ENCODE measurements around the gene TNS3.

TNS3 gene

GRCh38 chr7:47529826-47530555 is 51.9 kb downstream of the TNS3 start:
- TF ChIP-seq CTCF (IDR thresholded peaks at IDR 0.05; ENCODE audit: low read depth, low read length), result no peak

DNA sequence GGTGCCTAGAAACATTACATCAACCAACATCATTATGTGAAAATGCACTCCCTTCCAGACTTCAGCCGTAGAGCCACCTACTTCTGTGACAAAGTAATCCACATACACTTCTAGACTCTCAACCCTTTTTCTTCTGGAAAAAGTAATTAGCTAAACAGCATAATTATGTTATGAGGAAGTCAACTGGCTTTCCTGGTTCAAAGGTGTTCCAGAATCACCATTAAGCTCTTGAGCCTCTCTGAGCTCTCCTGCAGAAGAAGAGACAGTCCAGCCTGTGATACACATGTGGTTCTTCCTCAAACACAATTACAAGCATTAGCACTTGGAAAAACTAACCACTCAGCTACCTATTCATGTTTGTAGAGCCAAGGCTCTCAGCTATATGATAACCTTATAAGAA is 52.5 kb downstream of the TNS3 start:
- no peak for TF ChIP-seq CTCF (IDR thresholded peaks at IDR 0.05; ENCODE audit: low read depth, low read length)
- no peak overlapping the region for H3K4me3 ChIP-seq (ENCODE audit: low read depth, low read length)

More at GRCh38 chr7:47529826-47530555, 51.9 kb downstream of the TNS3 start:
- no peak overlapping the region for H3K4me3 ChIP-seq (ENCODE audit: low read depth, low read length)

DNA sequence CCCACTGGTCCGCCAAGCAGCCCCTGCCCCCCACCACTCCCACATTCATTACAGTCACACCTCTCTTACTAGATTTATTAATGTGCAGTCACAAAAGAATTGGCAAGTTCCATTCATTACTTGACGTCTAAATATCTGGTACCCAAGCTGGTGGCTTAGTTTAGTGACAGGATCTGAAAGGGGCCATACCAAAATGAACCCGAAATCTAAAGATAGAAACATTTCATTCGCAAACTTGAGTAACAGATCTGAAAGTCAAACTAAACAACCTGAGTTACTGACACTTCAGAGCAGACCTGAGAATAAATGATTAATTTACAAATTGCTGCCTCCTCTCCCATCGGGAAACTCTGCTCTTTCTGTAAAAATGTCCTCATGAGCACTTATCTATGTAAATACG is 53.4 kb downstream of the TNS3 start:
- H3K4me3 ChIP-seq (ENCODE audit: low read depth, low read length), result no peak overlapping the region
- no peak for TF ChIP-seq CTCF (IDR thresholded peaks at IDR 0.05; ENCODE audit: low read depth, low read length)

DNA sequence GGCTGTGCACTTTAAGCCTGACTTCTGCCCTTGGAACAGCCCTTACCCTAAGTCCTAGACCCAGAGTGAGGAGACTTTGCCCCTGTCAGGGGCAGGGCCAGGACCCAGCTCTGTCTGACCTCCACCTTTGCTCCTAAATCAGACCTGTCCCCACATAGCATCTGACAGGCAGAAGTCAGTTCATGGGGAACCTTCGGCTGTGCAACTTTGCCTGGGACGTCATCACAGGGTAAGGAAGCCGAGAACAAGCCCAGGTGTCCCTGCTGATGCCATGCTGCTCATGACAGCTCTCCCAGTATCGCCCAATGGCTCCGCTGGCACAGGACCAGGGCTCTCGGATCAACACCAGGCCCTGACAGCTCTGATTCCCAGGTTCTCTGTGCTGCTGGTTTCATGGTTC is 55.4 kb downstream of the TNS3 start:
- TF ChIP-seq CTCF (IDR thresholded peaks at IDR 0.05; ENCODE audit: low read depth, low read length), result no peak
- H3K4me3 ChIP-seq (ENCODE audit: low read depth, low read length), result no peak overlapping the region

GRCh38 chr7:47525066-47525623 is 56.8 kb downstream of the TNS3 start:
- TF ChIP-seq CTCF (IDR thresholded peaks at IDR 0.05; ENCODE audit: low read depth, low read length), result no peak

DNA sequence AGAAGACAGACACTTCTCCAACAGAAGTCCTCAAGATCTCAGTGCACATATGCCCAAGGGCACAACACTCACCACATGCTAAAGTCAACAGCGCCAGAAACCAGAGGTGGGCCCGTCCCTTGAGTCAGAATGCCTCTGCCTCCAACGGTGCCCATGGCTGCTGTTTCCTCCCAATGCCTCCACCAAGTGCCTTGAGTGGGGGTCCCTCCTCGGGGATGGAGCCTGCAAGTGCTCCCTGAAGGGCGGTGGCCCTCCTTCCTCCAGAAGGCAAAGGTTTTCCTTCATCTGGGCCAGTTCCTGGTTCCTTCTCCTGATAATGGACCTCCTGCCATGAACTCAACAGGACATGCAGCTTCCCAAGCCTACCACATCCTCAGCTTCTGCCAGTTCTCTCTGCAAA is 58.5 kb downstream of the TNS3 start:
- H3K4me3 ChIP-seq (ENCODE audit: low read depth, low read length), result no peak overlapping the region
- no peak for TF ChIP-seq CTCF (IDR thresholded peaks at IDR 0.05; ENCODE audit: low read depth, low read length)

More at GRCh38 chr7:47525066-47525623, 56.8 kb downstream of the TNS3 start:
- no peak overlapping the region for H3K4me3 ChIP-seq (ENCODE audit: low read depth, low read length)

DNA sequence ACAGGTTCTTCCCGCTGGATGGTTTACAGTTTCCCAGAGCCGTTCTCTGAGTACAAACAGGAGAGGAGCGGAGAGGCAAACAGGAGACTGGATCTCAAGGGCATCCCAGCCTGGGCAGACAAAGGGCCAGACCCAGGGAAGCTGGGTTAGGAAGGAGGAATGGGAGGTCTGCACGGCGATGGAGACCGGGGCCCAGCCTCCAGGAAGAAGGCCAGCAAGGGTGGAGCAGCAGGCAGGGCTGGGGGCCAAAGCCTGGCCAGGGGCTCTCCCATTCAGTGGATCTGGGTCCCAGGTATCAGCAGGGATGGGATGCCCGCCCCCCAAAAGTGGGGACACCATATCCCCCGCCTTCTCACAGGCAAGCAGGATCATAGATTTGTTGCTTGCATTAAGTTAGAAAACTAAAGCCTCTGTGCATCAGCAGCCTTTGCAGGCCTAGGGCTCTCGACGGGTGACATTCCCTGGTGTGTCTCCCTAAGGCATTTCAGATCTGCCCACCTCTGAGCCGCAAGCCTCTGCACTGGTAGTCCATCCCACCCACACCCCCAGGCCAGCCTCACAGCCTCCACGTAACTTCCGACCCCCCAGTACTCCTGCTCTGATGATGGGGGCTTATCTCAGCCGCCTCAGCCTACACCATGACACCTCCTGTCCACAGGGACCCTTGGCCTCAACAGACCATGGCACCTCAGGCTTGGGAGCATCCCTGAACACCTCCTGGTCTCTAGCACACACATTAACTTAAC is 59.9 kb downstream of the TNS3 start:
- TF ChIP-seq CTCF (IDR thresholded peaks at IDR 0.05; ENCODE audit: low read depth, low read length), result no peak
- H3K4me3 ChIP-seq (ENCODE audit: low read depth, low read length), result no peak overlapping the region

All from WI38 (cell line).